Hypothalamus (tissue), 51 donors: ENCODE data around the gene TAS1R3.

ENCODE experiments used
- DNase-seq, 51 donors: peaks; one replicate each; lab custom pipeline; 2025; lab: John Stamatoyannopoulos, UW

TAS1R3 gene

DNA sequence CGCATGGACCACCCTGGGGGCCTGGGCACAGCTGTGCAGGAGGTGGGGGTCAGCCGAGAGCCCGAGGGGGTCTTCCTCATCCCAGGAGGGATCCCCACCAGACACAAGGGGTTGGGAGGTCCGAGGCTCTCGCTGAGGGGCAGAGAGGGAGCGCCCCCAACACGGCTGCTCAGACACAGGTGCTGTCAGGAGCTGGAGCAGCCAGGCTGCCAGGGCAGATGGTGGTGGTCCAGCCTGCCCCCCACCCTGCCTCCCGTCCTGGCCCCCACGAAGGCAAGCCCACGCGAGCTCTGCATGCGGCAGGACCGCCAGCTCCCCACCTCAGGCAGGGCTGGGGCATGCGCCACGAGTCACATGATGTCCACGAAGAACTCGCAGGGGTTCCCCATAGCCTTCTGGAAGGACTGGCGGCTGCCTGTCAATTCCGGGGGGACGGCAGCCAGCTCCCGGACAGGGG lies 4.7 kb downstream of the TAS1R3 start:
- DNase-seq = no peak

DNA sequence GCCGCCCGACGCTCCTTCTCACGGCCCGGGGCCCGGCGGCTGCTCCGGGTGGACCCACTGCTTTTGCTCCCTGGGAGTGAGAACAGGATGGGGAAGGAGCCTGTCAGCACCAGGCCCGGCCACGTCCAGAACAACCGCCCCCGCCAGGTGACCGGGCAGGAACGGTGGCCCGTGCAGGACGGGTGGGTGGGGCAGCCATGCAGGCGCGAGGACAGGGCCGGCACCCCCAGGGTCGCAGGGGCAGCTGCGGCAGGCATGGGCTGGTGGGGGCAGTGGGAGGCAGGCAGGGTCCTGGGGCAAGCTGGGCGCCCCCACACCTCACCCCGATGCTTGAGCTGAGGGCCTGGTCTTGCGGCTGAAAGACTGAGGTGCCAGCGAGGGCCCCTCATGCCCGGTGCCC lies 5.4 kb downstream of the TAS1R3 start:
- DNase-seq = no peak

- no peak for DNase-seq
These were observed 6.1 kb downstream of the TAS1R3 start for GRCh38 chr1:1336931-1337792.

DNA sequence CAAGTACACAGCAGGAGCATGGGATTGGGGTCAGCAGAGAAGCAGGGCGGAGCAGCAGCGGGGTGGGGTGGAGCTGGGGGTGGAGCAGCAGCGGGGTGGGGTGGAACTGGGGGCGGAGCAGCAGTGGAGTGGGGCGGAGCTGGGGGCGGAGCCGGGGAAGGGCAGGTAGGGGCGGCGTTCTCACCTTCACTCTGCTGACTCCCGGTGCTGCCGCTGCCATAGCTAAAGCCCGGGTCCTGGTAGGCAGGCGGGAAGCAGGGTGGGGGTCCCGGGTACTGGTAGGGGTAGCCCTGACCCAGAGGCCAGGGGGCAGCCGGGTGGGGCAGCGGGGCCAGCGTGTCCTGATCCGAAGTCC lies 6.7 kb downstream of the TAS1R3 start:
- no peak for DNase-seq

DNA sequence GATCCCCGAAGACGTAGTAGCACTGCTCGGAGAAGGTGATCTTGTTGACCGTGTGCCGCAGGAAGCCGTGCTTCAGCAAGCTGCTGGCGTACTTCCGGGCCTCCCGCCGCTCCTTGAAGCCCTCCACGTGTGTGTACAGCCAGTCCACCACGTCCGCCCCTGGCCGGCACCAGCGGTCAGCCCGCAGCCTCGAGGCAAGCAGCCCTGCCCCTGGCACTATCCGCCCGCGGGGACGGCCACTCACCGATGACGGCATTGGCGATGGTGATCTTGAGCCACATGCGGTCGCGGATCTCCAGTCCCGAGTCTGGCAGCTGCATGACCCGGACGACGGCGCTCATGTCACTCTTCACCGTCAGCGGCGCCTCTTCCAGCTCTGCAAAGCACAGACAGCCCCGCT lies 7.2 kb downstream of the TAS1R3 start:
- DNase-seq = no peak

DNA sequence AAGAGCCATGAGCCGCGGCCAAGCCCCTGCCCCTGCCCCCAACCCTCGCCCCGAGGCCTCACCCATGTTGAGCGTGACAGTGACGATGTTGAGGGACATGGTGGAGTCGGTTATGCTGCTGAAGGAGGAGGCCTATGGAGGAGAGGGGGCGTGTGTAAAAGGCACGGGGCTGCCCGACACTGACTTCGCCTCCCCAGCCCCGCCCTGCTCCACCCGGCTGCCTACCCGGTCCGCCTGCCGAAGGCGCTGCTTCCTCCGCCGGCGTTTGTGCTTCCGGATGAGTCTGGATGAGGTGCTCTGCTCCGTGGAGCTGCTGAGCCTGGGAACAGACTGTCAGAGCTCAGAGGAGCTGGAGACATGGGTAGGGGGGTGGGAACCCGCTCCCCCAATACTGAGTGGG lies 9.1 kb downstream of the TAS1R3 start:
- no peak for DNase-seq

GRCh38 chr1:1340791-1341548 lies 9.9 kb downstream of the TAS1R3 start:
- no peak for DNase-seq

DNA sequence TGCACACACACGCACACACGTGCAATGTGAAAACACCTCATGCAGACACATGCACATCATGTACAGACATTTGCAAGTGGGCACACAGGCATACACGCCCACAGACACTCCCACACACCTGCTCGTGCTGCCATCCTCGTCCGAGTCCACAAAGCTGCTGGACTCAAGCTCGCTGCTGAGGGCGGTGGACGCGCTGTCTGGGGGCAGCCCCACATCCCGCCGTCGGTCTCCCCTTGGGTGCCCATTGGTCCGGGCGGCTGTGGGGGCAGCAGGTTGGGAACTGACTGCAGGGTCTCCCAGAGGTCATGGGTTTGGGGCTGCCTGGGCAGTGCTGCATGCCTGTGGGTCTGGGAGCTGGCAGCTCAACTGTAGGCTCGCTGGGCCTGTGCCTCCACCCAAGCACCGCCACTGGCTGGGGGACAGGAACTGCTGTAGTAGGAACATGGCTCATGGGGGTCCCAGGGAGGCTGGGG lies 10.5 kb downstream of the TAS1R3 start:
- no peak for DNase-seq

DNA sequence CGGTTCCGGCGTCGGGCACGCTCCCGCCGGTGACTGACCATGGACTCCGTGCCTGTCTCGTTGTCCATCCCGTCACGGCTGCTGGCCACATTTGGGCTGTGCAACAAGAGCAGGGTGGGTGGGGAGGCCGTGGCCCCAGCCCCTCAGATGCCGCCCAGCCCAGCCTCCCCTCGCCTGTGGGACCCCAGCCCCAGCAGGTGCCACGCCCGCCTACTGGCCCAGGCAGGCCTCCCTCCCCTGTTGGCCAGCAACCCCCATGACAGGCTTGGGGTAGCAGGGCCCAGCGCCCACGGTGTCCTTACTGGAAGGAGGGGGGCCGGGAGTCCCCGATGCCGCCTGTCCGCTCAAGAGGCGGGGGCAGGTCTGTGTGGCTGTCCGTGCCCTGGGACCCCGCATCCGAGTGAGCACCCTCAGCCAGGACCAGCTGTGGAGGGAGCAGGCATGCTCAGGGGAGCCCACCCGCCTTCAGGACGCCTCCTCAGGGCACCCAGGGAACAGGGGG lies 11.0 kb downstream of the TAS1R3 start:
- no peak for DNase-seq

DNA sequence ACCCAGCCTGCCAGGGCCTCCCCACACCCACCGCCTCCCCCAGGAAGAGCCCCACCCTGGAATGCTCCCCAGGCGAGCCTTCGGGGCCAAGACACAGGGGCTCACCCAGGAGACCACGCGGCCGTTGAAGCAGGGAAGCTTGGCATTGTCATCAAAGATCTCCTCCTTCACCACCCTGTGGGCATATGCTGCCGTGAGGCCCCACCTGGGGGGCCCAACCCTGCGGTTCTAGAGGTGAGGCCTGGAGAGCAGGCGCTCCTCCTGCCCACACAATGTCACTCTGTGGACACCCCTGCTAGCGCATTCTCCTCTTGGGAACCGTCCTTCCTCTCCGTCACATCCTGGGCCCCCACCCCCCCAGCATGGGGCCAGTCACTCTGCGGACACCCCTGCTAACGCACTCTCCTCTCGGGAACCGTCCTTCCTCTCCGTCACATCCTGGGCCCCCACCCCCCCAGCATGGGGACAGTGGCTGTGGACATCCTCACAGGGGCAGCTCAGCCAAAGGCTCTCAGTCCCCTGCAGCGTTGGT lies 11.6 kb downstream of the TAS1R3 start:
- DNase-seq = no peak

DNA sequence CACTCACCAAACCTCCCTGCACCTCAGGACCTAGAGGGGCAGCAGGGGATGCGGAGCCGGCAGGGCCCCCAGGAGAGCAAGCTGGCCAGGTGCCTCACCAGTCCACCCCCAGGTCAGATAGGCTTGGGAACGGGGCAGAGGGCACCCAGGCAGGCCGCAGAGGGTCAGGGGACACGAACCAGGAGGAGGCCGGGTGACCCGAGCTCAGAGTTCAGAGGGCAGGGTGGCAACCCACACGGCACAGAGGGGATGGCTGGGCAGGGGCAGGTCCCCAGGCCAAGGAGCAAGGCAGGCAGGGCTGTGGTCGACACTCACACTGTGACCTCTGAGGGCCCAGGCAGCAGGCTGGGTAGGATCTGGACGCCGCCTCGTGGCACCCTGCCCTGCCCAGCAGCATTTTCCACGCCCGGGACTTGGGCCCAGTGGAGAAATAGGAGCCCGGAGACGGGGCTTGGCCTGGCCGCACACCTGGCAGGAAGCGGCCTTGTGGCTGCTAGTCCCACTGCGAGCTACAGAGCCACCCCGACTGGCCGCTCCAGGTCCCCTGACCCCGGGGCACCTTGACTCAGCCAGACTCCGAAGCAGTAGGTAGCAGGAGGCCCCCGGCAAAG lies 12.8 kb downstream of the TAS1R3 start:
- DNase-seq = no peak

DNA sequence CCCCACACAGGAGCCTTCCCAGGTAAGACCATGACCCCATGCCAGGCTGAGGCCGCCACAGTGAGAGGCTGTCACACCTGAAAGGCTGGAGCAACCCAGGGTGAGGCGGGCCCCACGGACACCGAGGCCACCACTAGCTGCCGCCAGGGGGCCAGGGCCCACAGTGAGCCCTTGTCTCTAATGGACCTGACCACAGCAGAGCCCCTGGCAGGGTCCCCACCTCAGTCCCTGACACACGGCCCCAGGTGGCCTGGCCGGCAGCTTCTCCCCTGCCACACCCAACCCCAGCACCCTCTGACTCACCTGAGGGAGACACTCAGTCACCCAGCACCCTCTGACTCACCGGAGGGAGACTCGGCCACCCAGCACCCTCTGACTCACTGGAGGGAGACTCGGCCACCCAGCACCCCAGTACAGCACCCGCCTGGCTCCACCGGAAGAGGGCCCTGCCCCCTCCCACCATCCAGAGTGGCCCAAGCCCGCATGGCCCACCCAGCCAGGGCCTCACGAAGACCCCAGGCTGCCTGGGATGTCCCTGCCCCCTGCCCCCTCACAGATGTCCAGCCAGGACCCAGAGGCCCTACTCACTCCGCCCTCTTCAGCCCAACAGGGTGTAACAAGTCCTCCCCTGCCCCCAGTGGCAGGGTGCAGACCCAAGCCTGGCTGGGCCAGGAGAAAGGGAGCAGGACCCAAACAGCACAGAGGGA lies 13.7 kb downstream of the TAS1R3 start:
- peak in 1 of 51 donors; percentile 38 for DNase-seq

DNA sequence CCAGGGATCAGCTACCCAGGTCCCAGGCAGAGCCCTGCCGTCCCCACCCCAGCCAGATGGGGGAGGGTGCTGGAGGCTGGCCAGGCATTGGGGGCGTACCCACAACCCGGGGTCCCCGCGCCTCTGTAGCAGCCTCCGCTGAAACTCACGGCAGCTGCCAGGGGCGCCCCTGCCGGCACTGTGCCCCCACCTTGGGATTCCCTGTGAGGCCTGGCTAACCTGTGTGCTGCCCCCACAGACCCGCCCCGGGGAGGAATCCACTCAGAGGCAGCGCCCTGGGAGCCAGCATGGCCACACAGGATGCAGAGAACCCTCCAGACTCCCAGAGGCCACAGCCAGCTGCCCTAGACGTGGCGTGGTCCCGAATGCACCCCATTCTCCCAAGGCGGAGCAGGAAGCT lies 14.3 kb downstream of the TAS1R3 start:
- no peak for DNase-seq

DNA sequence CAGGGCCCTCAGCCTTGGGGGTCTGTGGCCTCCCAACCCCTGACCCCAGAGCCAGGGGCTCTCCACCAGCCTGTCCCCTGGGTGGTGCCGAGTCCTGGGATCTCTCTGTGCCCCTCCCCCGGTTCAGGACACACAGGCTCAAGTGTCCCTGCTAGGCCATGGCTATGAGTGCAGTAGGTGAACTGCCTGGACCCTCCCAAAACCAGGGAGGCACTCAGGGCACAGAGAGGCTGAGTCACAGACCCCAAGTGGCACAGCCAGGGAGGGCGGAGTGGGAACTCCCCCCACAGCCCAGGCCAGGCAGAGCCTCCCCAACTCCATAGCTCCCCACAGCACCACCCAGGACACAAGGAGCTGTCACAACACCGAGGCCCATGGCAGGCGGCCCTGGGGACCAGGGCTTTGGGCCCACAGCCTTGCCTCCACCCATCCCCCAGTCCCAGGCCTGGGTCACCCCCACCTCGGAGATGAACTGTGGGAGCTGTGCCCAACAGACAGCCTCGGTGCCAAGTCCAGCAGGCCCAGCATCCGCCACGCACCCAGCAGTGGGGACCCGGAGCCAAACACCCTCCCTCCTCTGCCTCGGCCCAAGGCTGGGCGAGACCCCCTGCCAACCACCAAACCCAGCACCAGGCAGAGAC lies 14.9 kb downstream of the TAS1R3 start:
- peak in 4 of 51 donors; percentile 28 to 34 (median 31) for DNase-seq

DNA sequence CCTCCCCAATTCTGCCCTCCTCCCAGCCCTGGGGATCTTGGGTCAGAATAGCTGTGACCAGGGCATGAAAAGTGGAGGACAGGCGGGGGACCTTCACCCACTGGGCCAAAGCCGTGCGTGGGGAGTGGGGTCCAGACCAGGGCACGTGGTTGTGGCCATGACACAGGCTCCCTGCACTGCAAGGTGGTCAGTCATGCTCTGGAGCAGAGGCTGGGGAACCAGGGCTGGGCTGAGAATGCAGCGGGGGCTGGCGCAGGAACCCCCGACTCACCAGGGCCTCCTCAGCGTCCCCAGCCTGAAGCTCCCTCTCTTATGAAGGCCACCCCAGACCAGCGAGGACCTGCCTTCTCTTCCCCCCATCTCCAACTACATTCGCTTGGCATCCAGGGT lies 15.4 kb downstream of the TAS1R3 start:
- DNase-seq = no peak

DNA sequence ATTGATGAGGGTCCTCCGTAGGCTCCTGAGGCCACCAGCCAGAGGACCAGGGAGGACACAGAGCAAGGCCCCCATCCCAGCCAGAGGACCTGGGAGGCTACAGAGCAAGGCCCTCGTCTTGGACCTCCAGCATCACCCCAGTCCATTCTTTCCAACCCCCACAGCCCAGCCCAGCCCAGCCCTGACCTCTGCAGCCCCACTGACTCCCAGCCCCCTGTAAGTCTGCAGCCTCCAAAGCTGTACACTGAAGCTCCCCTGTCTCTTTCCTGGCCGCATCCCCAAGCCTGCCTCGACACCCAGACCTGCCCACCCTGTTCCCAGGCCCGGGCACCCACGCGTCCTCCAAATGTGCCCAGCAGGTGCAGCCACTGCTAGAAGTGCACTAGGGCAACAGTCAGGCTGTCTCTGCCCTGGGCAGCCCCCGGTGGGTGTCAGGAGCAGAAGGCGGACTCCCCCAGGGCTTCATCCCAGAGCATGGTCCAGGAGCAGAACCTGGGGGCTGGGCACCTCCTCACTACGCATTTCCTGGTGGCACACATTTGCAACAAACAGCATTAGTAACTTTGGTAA lies 16.0 kb downstream of the TAS1R3 start:
- DNase-seq = no peak

DNA sequence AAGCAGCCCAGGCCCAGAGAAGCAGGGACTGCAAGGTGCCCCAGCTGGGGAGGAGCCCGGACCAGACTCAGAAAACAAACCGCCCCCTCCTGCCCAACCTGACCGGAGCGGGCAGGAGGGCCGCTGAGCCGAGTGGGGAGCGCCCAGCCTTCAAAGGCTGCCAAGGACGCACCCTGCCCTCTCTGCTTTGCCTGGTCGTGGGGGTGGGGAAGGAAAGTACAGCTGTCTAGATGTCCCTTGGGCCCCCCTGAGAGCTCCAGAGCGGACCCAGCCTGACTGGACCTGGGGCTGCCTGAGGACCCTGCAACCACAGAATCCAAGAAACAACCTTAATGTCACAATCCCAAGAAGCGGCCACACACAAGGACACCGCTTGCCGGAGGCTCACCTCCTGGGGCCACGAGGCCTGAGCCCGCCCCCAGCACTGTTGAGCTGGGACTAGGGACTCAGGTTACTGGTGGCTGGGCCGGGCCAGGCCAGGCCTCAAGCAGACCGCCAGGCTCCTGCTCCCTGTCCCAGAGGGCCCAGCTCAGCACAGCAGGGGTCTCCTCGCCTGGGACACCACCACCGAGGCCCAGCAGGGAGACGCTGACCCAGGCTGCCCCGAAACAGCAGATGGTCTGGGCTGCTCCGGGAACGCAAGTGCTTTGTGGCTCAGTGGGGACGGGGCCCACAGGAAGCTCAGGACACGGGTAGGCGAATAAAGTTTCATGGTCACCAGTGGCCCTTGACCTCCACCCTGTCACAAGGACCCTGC lies 16.8 kb downstream of the TAS1R3 start:
- DNase-seq = no peak

DNA sequence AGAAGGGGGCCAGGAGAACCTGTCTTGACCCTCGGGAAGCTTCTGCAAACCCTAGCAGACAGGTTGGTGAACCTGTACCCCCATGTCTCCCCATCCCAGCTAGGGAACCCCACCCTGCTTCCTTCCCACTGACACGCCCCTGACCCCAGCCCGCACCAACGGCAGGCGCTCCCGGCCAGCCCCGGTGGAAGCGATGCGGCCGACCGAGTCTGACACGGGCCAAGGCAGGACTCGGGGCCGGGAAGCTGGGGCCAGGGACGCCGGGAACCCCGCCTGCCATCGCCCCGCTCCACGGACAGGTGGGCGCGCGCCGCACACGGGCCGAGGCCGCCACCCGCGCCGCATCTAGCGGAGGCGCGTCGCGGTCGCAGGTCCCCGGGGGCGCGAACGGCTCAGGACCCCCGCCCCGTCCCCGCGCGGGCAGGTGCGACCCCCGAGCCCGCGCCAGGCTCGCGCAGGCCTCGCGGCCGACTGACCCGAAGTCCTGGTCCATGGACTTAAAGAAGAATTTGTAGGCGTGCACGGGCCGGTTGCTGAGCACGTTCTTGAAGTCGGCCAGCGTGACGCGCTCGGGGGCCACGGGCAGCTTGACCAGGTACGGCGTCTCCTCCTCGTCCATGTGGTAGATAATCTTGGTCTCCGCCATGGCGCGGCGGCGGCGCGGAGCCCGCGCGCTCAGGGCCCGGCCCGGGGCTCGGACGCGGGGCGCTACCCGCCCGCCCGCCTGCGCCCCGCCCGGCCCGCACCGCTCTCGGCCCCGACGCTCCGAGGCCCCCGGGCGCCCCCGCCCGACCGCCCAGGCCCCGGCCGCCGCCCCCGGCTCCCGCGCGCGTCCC lies 17.6 kb downstream of the TAS1R3 start:
- peak in 3 of 51 donors; percentile 27 to 43 (median 37) for DNase-seq
